Spinal cord (tissue), 10 donors: Measurements from ENCODE around the gene RDH5. TPM values are rescaled to one million over a fixed set of nuclear protein-coding genes. Genes with fewer than 3 reads are reported as not detected.

Source experiments
- DNase-seq, 6 donors: peaks; one replicate each; pipeline versions ENCODE4 v3.0.0 to v3.0.0-alpha.2; 2013 to 2015; ENCODE audit warnings: low spot score in 6 of 6, low read depth in 4 of 6
- H3K27ac ChIP-seq: one replicate; pipeline ENCODE4 v1.5.1; 2013; ENCODE audit warnings: low read depth, low read length, control low read depth
- H3K27me3 ChIP-seq: one replicate; pipeline ENCODE4 v1.6.1; 2013; ENCODE audit warnings: low read length; ENCODE audit not compliant: control insufficient read depth, insufficient read depth
- H3K36me3 ChIP-seq: one replicate; pipeline ENCODE4 v1.6.1; 2013; ENCODE audit warnings: low read length; ENCODE audit not compliant: control insufficient read depth, insufficient read depth
- H3K4me1 ChIP-seq: one replicate; pipeline ENCODE4 v1.6.1; 2013; ENCODE audit warnings: low read length; ENCODE audit not compliant: control insufficient read depth, insufficient read depth
- H3K4me3 ChIP-seq: one replicate; pipeline ENCODE4 v1.5.1; 2013; ENCODE audit warnings: low read depth, low read length, control low read depth
- H3K9me3 ChIP-seq: one replicate; pipeline ENCODE4 v1.6.1; 2013; ENCODE audit warnings: low read length; ENCODE audit not compliant: control insufficient read depth, insufficient read depth
- WGBS: methylation state at CpG from one replicate; pipeline ENCODE4 v1.1.5; 2013; ENCODE audit warnings: missing lambda C conversion rate; ENCODE audit not compliant: insufficient coverage; 5-methylcytosine and 5-hydroxymethylcytosine counted together
- polyA plus RNA-seq, 2 donors: library from polyadenylated mRNA; unstranded; fragments of 120-200 nt; gene quantifications; one replicate each; pipeline ENCODE4 v1.2.1, GENCODE V29; 2013; ENCODE audit not compliant: insufficient read length in 2 of 2
- total RNA-seq, 2 donors: library from RNA; depleted of rRNA in 1 of 2; stranded (reverse); fragments of 120-200 nt in 1 of 2; fragments of >200 nt in 1 of 2; gene quantifications; one replicate each; pipeline versions ENCODE4 v1.2.3 to v1.2.4, GENCODE V29; 2013 to 2014
- donor health status: healthy.

RDH5 gene
- total and polyA plus RNA-seq, 4 donors: 7.7 to 18.3 (median 12.3) TPM

- peaks cover 17% of the 10 kb centered on the region for H3K27me3 ChIP-seq
- 62% methylated on average over 3 of the region's 4 CpGs for WGBS
- H3K36me3 ChIP-seq: peaks cover 2% of the 10 kb centered on the region
- peak overlapping the region; percentile 75 for H3K27ac ChIP-seq
- H3K9me3 ChIP-seq: no peaks in the 10 kb centered on the region
- peak in 2 of 6 donors; percentile 62 to 86 for DNase-seq
- peak overlapping the region; percentile 16 for H3K4me3 ChIP-seq
- peaks cover 36% of the 10 kb centered on the region for H3K4me1 ChIP-seq
Measured at GRCh38 chr12:55711786-55712553, 8.2 kb upstream of the RDH5 start.

GRCh38 chr12:55712700-55713415 is 7.3 kb upstream of the RDH5 start:
- no peak for DNase-seq
- Histone ChIP-seq H3K36me3 (no peaks in the 10 kb centered on the region), H3K27ac (peak overlapping the region; percentile 75), H3K9me3 (no peaks in the 10 kb centered on the region), H3K27me3 (peaks cover 17% of the 10 kb centered on the region), H3K4me1 (peaks cover 38% of the 10 kb centered on the region), H3K4me3 (no peak overlapping the region)
- WGBS: 50% methylated on average over 1 of the region's 1 CpG

- Histone ChIP-seq H3K4me1 (peaks cover 39% of the 10 kb centered on the region), H3K4me3 (no peak overlapping the region), H3K27ac (no peak overlapping the region), H3K36me3 (peaks cover 5% of the 10 kb centered on the region), H3K9me3 (no peaks in the 10 kb centered on the region), H3K27me3 (peaks cover 14% of the 10 kb centered on the region)
- 100% methylated on average over 1 of the region's 2 CpGs for WGBS
- no peak for DNase-seq
Measured at GRCh38 chr12:55713721-55714120, 6.5 kb upstream of the RDH5 start.

GRCh38 chr12:55715169-55715764 is 4.9 kb upstream of the RDH5 start:
- Histone ChIP-seq H3K27me3 (peaks cover 6% of the 10 kb centered on the region), H3K4me1 (peaks cover 53% of the 10 kb centered on the region), H3K4me3 (peak overlapping the region; percentile 94), H3K27ac (peak overlapping the region; percentile 97), H3K36me3 (peaks cover 19% of the 10 kb centered on the region), H3K9me3 (no peaks in the 10 kb centered on the region)
- no peak for DNase-seq
- WGBS: no CpG with 5 or more reads among the region's 7 CpGs

GRCh38 chr12:55715833-55716581 is 4.2 kb upstream of the RDH5 start, which contains the start of gene BLOC1S1:
Gene BLOC1S1 (plus strand): TSS chr12:55716046. CDS start chr12:55716052, 6 bp downstream.
- H3K4me3 ChIP-seq: peak within 1 kb of the TSS; percentile 94
- H3K27ac ChIP-seq: peak within 1 kb of the TSS; percentile 97
- H3K36me3 ChIP-seq: peaks cover 20% of the 10 kb centered on the region
- H3K4me1 ChIP-seq: peaks cover 60% of the 10 kb centered on the region
- WGBS: 0% methylated on average over 35 of the region's 42 CpGs
- DNase-seq: peak; percentile 88 to 98 (median 92)
- H3K27me3 ChIP-seq: peaks cover under 1% of the 10 kb centered on the region
- H3K9me3 ChIP-seq: no peaks in the 10 kb centered on the region

GRCh38 chr12:55716582-55716957 is 3.6 kb upstream of the RDH5 start:
- Histone ChIP-seq H3K4me1 (peaks cover 66% of the 10 kb centered on the region), H3K27ac (peak overlapping the region; percentile 97), H3K4me3 (peak overlapping the region; percentile 94), H3K9me3 (no peaks in the 10 kb centered on the region), H3K36me3 (peaks cover 26% of the 10 kb centered on the region), H3K27me3 (no peaks in the 10 kb centered on the region)
- 0% methylated on average over 9 of the region's 13 CpGs for WGBS
- no peak for DNase-seq

GRCh38 chr12:55717011-55718007 is 2.9 kb upstream of the RDH5 start:
- 48% methylated on average over 7 of the region's 8 CpGs for WGBS
- Histone ChIP-seq H3K36me3 (peaks cover 29% of the 10 kb centered on the region), H3K4me3 (peak overlapping the region; percentile 94), H3K9me3 (no peaks in the 10 kb centered on the region), H3K27ac (peak overlapping the region; percentile 97), H3K27me3 (no peaks in the 10 kb centered on the region), H3K4me1 (peaks cover 68% of the 10 kb centered on the region)
- DNase-seq: peak in 1 of 6 donors; percentile 64

- Histone ChIP-seq H3K36me3 (peaks cover 31% of the 10 kb centered on the region), H3K4me1 (peaks cover 65% of the 10 kb centered on the region), H3K27ac (peak overlapping the region; percentile 97), H3K27me3 (no peaks in the 10 kb centered on the region), H3K9me3 (no peaks in the 10 kb centered on the region), H3K4me3 (no peak overlapping the region)
- 8% methylated on average over 2 of the region's 4 CpGs for WGBS
- no peak for DNase-seq
Measured at GRCh38 chr12:55718015-55718414, 2.2 kb upstream of the RDH5 start.
